SU-DHL-6 (cell line): ENCODE measurements around the gene GRM7.

ENCODE experiments used
- H2AFZ ChIP-seq: fragments of 200-600 bp; sonication (generic); 2 replicates; pipeline ENCODE4 v1.6.1; 2014; ENCODE audit warnings: low read depth, mild to moderate bottlenecking, moderate library complexity, mixed read lengths, antibody characterized with exemption, low read length; ENCODE audit not compliant: severe bottlenecking
- H3F3A ChIP-seq: fragments of 200-600 bp; shearing (Covaris generic); 2 replicates; pipeline ENCODE4 v1.6.0; 2016; ENCODE audit warnings: antibody characterized with exemption, mild to moderate bottlenecking; ENCODE audit not compliant: insufficient read depth
- H3K27ac ChIP-seq: fragments of 200-600 bp; sonication (generic); 2 replicates; pipeline ENCODE4 v1.5.1; 2016; ENCODE audit warnings: low read depth, mild to moderate bottlenecking, low read length, moderate library complexity, mixed read lengths
- H3K27me3 ChIP-seq: fragments of 200-600 bp; sonication (generic), shearing (Covaris generic); 2 replicates; pipeline ENCODE4 v1.6.0; 2014; ENCODE audit warnings: mild to moderate bottlenecking, low read length
- H3K36me3 ChIP-seq: fragments of 200-600 bp; sonication (generic); 2 replicates; pipeline ENCODE4 v1.6.1; 2014; ENCODE audit warnings: mild to moderate bottlenecking, low read length, mixed read lengths
- H3K4me2 ChIP-seq: fragments of 300-600, 200-600 bp; shearing (Covaris generic), sonication (generic); 2 replicates; pipeline ENCODE4 v1.6.0; 2014; ENCODE audit warnings: low read length, low read depth, mild to moderate bottlenecking; ENCODE audit not compliant: poor library complexity, severe bottlenecking
- H3K4me3 ChIP-seq: fragments of 200-600 bp; sonication (generic); 2 replicates; pipeline ENCODE4 v1.5.1; 2014; ENCODE audit warnings: antibody characterized with exemption, low read length, mild to moderate bottlenecking, mixed read lengths; ENCODE audit not compliant: insufficient read depth, poor library complexity, severe bottlenecking
- H3K79me2 ChIP-seq: fragments of 200-600 bp; sonication (generic); 2 replicates; pipeline ENCODE4 v1.6.1; 2014; ENCODE audit warnings: mild to moderate bottlenecking, low read length, moderate library complexity; ENCODE audit not compliant: insufficient read depth
- H3K9ac ChIP-seq: fragments of 200-600 bp; sonication (generic); 2 replicates; pipeline ENCODE4 v1.7.0; 2014; ENCODE audit warnings: mild to moderate bottlenecking, low read length
- H3K9me2 ChIP-seq: fragments of 200-600 bp; sonication (generic); replicated peaks from 2 replicates; pipeline ENCODE4 v1.6.1; 2014; ENCODE audit warnings: low read length; ENCODE audit not compliant: insufficient read depth
- H3K9me3 ChIP-seq: fragments of 200-600 bp; sonication (generic); 2 replicates; pipeline ENCODE4 v1.6.1; 2014; ENCODE audit warnings: low read length, mixed read lengths; ENCODE audit not compliant: insufficient read depth
- H4K20me1 ChIP-seq: fragments of 200-600 bp; sonication (generic); 2 replicates; pipeline ENCODE4 v1.6.1; 2014; ENCODE audit warnings: low read depth, mild to moderate bottlenecking, antibody characterized with exemption, low read length, moderate library complexity, mixed read lengths
- CTCF ChIP-seq: fragments of 200-600 bp; sonication (generic); IDR thresholded peaks from one replicate; pipeline ENCODE4 v1.5.1; 2017; ENCODE audit warnings: antibody characterized with exemption, mild to moderate bottlenecking, low read length, moderate library complexity; ENCODE audit not compliant: insufficient read depth, poor library complexity, severe bottlenecking
- EZH2phosphoT487 ChIP-seq: fragments of 200-600 bp; sonication (generic), shearing (Covaris generic); conservative IDR thresholded peaks from 2 replicates; pipeline ENCODE4 v1.6.1; 2018; ENCODE audit warnings: mild to moderate bottlenecking, antibody characterized with exemption, low read length, moderate library complexity, mixed read lengths

The GRM7 gene

DNA sequence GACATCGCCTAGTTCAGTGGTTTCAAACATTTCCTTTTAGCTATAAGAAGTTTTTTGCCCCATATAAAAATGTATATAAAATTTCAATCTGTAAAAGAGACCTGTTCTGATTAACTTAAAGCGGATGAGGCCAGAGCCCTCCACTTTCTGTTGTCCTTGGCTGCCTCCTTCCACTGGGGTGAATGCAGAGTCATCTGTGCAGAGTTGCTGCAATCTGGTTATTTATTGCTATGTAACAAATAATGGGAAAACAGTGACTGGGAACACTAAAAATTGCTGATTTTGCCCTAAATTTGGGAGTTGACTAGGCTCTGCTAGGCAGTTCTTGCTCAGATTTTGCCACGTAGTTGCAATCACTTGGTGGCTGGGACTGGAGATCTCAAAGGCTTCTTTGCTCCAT, 637.8 kb downstream of the GRM7 start:
- Histone ChIP-seq H3K36me3 (no peaks in the 10 kb centered on the region), H2AFZ (no peak overlapping the region), H3K4me2 (no peak overlapping the region), H3K4me3 (no peak overlapping the region), H3K79me2 (no peaks in the 10 kb centered on the region), H3K9me2 (no peaks in the 10 kb centered on the region), H3K9ac (no peak overlapping the region), H4K20me1 (no peaks in the 10 kb centered on the region), H3K27me3 (no peaks in the 10 kb centered on the region), H3K9me3 (peaks cover 5% of the 10 kb centered on the region; the same call in 1 of the 2 replicates), H3K27ac (no peak overlapping the region), H3F3A (no peaks in the 10 kb centered on the region)
- TF ChIP-seq CTCF (no peak), EZH2phosphoT487 (no peak)

GRCh38 chr3:7503431-7503830, 642.5 kb downstream of the GRM7 start:
- no peak overlapping the region for H3K27ac ChIP-seq
- no peak for TF ChIP-seq CTCF
- TF ChIP-seq EZH2phosphoT487, result no peak
- H3K4me2 ChIP-seq, result no peak overlapping the region

DNA sequence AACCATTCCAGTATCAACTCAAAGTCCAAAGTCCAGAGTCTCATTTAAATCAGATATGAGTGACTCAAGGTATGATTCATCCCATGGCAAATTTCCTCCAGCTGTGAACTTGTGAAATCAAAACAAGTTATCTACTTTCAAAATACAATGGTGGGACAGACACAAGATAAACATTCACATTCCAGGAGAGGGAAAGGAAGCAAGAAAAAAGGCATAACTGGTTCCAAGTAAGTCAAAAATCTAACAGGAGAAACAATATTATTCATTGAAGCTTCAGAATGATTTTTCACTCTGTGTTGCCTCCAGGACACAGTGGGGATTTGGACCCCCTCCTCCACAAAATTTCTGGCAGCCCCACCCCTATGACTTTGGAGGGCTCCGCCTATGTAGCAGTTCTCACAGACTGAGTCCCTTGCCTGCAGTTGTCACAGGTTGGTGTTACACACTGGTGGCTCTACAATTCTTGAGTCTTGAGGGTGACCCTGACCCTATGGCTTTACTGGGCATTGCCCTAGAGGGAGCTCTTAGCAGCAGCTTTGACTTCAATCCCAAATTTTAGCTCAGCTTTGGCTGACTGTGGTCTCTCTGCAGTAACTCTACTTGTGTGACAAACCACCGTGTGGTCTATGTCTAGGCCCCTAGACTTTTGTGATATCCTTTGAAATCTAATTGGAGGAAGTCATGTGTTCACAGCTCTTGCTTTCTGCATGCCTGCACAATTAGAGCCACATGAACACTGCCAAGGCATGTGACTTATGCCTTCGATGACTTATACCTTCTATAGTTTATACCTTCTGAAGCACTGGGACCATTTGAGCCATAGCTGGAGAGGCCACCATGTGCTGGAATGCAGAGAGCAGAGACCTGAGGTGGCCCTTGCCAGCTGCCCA, 644.2 kb downstream of the GRM7 start:
- Histone ChIP-seq H2AFZ (no peak overlapping the region), H3K4me2 (no peak overlapping the region), H3F3A (no peaks in the 10 kb centered on the region), H3K79me2 (no peaks in the 10 kb centered on the region), H3K27me3 (no peaks in the 10 kb centered on the region), H3K9me3 (no peaks in the 10 kb centered on the region), H3K4me3 (no peak overlapping the region), H3K27ac (no peak overlapping the region), H3K9ac (no peak overlapping the region), H4K20me1 (no peaks in the 10 kb centered on the region), H3K36me3 (no peaks in the 10 kb centered on the region), H3K9me2 (no peaks in the 10 kb centered on the region)
- TF ChIP-seq EZH2phosphoT487 (no peak), CTCF (no peak)

More at GRCh38 chr3:7503431-7503830, 642.5 kb downstream of the GRM7 start:
- Histone ChIP-seq H2AFZ (no peak overlapping the region), H3K36me3 (no peaks in the 10 kb centered on the region), H3K9ac (no peak overlapping the region), H3K4me3 (no peak overlapping the region), H4K20me1 (no peaks in the 10 kb centered on the region), H3K9me2 (no peaks in the 10 kb centered on the region), H3K9me3 (no peaks in the 10 kb centered on the region), H3K79me2 (no peaks in the 10 kb centered on the region), H3K27me3 (no peaks in the 10 kb centered on the region), H3F3A (no peaks in the 10 kb centered on the region)
